Astrocyte (in vitro differentiated cells and primary cell): ENCODE data around the gene FGA. TPM values are rescaled to one million over a fixed set of nuclear protein-coding genes. Genes with fewer than 3 reads are reported as not detected.

Experiments
- DNase-seq: peaks from one replicate; pipeline ENCODE4 v3.0.0-alpha.2; 2010; ENCODE audit warnings: low read depth
- FAIRE-seq: peaks from 2 replicates; lab custom pipeline; 2011; peaks lifted over from hg19 to GRCh38; lab: Jason Lieb, UNC
- H2AFZ ChIP-seq: 2 replicates; pipeline ENCODE4 v1.6.0; 2012; ENCODE audit warnings: low read depth, low read length, inconsistent platforms
- H3K27ac ChIP-seq: 2 replicates; pipeline ENCODE4 v1.5.1; 2011; ENCODE audit warnings: low read depth, low read length, inconsistent platforms
- H3K27me3 ChIP-seq: 2 replicates; pipeline ENCODE4 v1.6.0; 2011; ENCODE audit warnings: low read length, inconsistent platforms; ENCODE audit not compliant: insufficient read depth
- H3K36me3 ChIP-seq: 2 replicates; pipeline ENCODE4 v1.5.1; 2011; ENCODE audit warnings: low read length, inconsistent platforms; ENCODE audit not compliant: insufficient read depth
- H3K4me1 ChIP-seq: 2 replicates; pipeline ENCODE4 v1.5.1; 2011; ENCODE audit warnings: low read length, inconsistent platforms; ENCODE audit not compliant: insufficient read depth
- H3K4me2 ChIP-seq: 2 replicates; pipeline ENCODE4 v1.6.0; 2012; ENCODE audit warnings: low read length, inconsistent platforms
- H3K4me3 ChIP-seq: 2 replicates; pipeline ENCODE4 v1.5.1; 2011; ENCODE audit warnings: low read depth, mild to moderate bottlenecking, low read length, inconsistent platforms; ENCODE audit not compliant: insufficient read depth
- H3K79me2 ChIP-seq: 2 replicates; pipeline ENCODE4 v1.6.0; 2012; ENCODE audit warnings: mild to moderate bottlenecking, low read length, inconsistent platforms; ENCODE audit not compliant: insufficient read depth
- H3K9ac ChIP-seq: 2 replicates; pipeline ENCODE4 v1.6.0; 2012; ENCODE audit warnings: mild to moderate bottlenecking, low read length, inconsistent platforms
- H3K9me3 ChIP-seq: 2 replicates; pipeline ENCODE4 v1.5.1; 2012; ENCODE audit warnings: low read depth, mild to moderate bottlenecking, low read length, inconsistent platforms; ENCODE audit not compliant: insufficient read depth
- H4K20me1 ChIP-seq: 2 replicates; pipeline ENCODE4 v1.6.0; 2012; ENCODE audit warnings: low read length, inconsistent platforms; ENCODE audit not compliant: insufficient read depth
- H3K27ac Mint-ChIP-seq: one replicate; pipeline ENCODE4 v1.8.0; 2021; ENCODE audit warnings: mild to moderate bottlenecking, mixed read lengths; ENCODE audit not compliant: unreplicated experiment
- H3K27me3 Mint-ChIP-seq: one replicate; pipeline ENCODE4 v1.8.0; 2021; ENCODE audit warnings: low read depth, mixed read lengths; ENCODE audit not compliant: unreplicated experiment
- H3K36me3 Mint-ChIP-seq: one replicate; pipeline ENCODE4 v1.8.0; 2021; ENCODE audit warnings: low read depth, mixed read lengths; ENCODE audit not compliant: unreplicated experiment
- H3K4me1 Mint-ChIP-seq: one replicate; pipeline ENCODE4 v1.8.0; 2021; ENCODE audit warnings: low read depth, mixed read lengths; ENCODE audit not compliant: unreplicated experiment
- H3K4me3 Mint-ChIP-seq: one replicate; pipeline ENCODE4 v1.8.0; 2021; ENCODE audit warnings: mild to moderate bottlenecking, moderate library complexity, mixed read lengths; ENCODE audit not compliant: unreplicated experiment
- H3K9me3 Mint-ChIP-seq: one replicate; pipeline ENCODE4 v1.8.0; 2021; ENCODE audit warnings: mild to moderate bottlenecking, mixed read lengths; ENCODE audit not compliant: unreplicated experiment
- CTCF ChIP-seq: IDR thresholded peaks from 2 replicates; pipeline ENCODE4 v1.5.1; 2011; ENCODE audit warnings: low read depth, mild to moderate bottlenecking, inconsistent platforms, low read length, moderate library complexity; ENCODE audit not compliant: insufficient read depth
- EZH2 ChIP-seq: IDR thresholded peaks from 2 replicates; pipeline ENCODE4 v1.6.1; 2012; ENCODE audit warnings: mild to moderate bottlenecking, low read length, inconsistent platforms; ENCODE audit not compliant: insufficient read depth
- total RNA-seq: library from RNA; stranded (reverse); gene quantifications from 2 replicates; pipeline ENCODE4 v1.2.1, GENCODE V29; 2021

Gene FGA
- total RNA-seq, 1 donor from 2014 or later: not detected

GRCh38 chr4:154606728-154607723 is 16.5 kb upstream of the FGA start:
- DNase-seq: no peak
- Histone ChIP-seq H3K9me3 (no peaks in the 10 kb centered on the region), H3K4me2 (no peak overlapping the region), H4K20me1 (no peaks in the 10 kb centered on the region), H3K9ac (no peak overlapping the region), H3K36me3 (no peaks in the 10 kb centered on the region), H3K79me2 (no peaks in the 10 kb centered on the region), H3K27me3 (no peaks in the 10 kb centered on the region), H3K4me1 (no peaks in the 10 kb centered on the region), H3K4me3 (no peak overlapping the region), H3K27ac (no peak overlapping the region), H2AFZ (no peak overlapping the region)
- no peak for FAIRE-seq
- Mint-ChIP-seq H3K27ac (no peak overlapping the region), H3K9me3 (no peaks in the 10 kb centered on the region), H3K27me3 (no peaks in the 10 kb centered on the region), H3K36me3 (no peaks in the 10 kb centered on the region), H3K4me1 (no peaks in the 10 kb centered on the region), H3K4me3 (no peak overlapping the region)
- no peak for TF ChIP-seq CTCF
- TF ChIP-seq EZH2: no peak

DNA sequence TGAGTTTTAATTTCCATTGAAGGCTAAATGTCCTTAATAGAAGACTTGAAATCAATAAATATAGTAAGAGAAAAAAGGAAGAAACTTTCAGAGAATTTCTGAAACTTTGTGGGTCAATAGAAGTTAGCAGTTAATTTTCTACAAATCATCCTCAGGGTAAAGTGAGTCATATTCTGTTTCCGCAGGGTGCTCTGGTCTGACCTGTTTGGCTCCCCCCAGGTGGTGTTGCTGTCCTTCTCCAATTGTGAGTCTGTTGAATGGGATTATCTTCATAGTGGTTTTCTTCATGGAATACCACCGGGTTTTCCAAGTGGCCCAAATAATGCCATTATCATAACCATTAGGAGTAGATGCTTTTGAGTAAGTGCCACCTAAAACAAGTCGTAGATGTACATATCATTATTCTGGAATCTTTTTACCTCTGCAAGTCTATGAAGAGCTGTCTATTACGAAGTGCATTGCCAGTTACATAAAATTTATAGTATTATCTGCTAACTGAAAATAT is 14.2 kb upstream of the FGA start:
- Histone ChIP-seq H3K4me1 (no peaks in the 10 kb centered on the region), H3K27me3 (no peaks in the 10 kb centered on the region), H3K79me2 (no peaks in the 10 kb centered on the region), H3K9ac (no peak overlapping the region), H3K4me2 (no peak overlapping the region), H3K27ac (no peak overlapping the region), H3K9me3 (no peaks in the 10 kb centered on the region), H3K4me3 (no peak overlapping the region), H4K20me1 (no peaks in the 10 kb centered on the region), H3K36me3 (no peaks in the 10 kb centered on the region), H2AFZ (no peak overlapping the region)
- no peak for DNase-seq
- Mint-ChIP-seq H3K27ac (no peak overlapping the region), H3K9me3 (no peaks in the 10 kb centered on the region), H3K4me3 (no peak overlapping the region), H3K27me3 (no peaks in the 10 kb centered on the region), H3K36me3 (no peaks in the 10 kb centered on the region), H3K4me1 (no peaks in the 10 kb centered on the region)
- FAIRE-seq: no peak
- TF ChIP-seq EZH2 (no peak), CTCF (no peak)
